Measurements from ENCODE around the gene SPATC1L. TPM values are rescaled to one million over a fixed set of nuclear protein-coding genes. Genes with fewer than 3 reads are reported as not detected.
"Not testable (repeated sequence)": the region's sequence is repeated elsewhere in the genome, so short reads cannot be mapped to it uniquely, and the experiment has no call there.

Gene SPATC1L
- total RNA-seq, 4 donors from 2014 or later = 1.5 to 11.9 (median 3.0) TPM

DNA sequence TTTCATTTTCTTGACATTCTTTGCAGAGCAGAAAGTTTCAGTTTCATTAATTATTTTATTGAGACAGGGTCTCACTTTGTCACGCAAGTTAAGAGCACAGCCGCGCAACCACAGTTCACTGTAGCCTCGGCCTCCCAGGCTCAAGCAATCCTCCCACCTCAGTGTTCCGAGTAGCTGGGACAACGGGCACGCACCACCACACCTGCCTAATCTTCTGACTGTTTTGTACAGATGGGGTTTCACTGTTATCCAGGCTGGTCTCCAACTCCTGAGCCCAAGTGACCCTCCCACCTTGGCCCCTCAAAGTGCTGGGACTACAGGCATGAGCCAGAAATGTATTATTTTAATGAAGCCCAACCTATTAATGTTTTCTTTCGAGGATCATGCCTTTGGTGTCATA, 3.0 kb upstream of the SPATC1L start:
- Histone ChIP-seq H3K27me3 (no peaks in the 10 kb centered on the region), H3K27ac (peak overlapping the region; percentile 89 to 90 (median 90)), H3K36me3 (peaks cover 0 to 7% of the 10 kb centered on the region in 2 donors), H3K9me3 (no peaks in the 10 kb centered on the region), H3K4me1 (peaks cover 34 to 35% of the 10 kb centered on the region in 2 donors), H3K4me3 (no peak overlapping the region)
- intact Hi-C loops (cut with DNase I; ENCODE audit: low total_unique reads) = loop anchor here (5.0 kb wide), 1 partner anchor 135 kb away; the partner anchor contains the start of genes C21orf58 and PCNT
- in situ Hi-C loops (cut with MboI; ENCODE audit: low sequenced_read_pairs in 4 of 4) = no loop called here
- TF ChIP-seq CTCF (IDR thresholded peaks at IDR 0.05 in 4 of 5, conservative IDR thresholded peaks at IDR 0.05 in 1 of 5) (no peak), POLR2A (IDR thresholded peaks at IDR 0.05) (no peak)
- no peak for ATAC-seq
- DNase-seq = no peak

- no peak for ATAC-seq
Measured at GRCh38 chr21:46185716-46186115, 1.5 kb upstream of the SPATC1L start.

GRCh38 chr21:46184625-46185555, 631 bp upstream of the SPATC1L start:
- intact Hi-C loops (cut with DNase I; ENCODE audit: low total_unique reads) = loop anchor here (5.0 kb wide), 1 partner anchor 137 kb away; the partner anchor contains the start of genes C21orf58 and PCNT
- Histone ChIP-seq H3K4me3 (peak overlapping the region; percentile 49 to 66 (median 56)), H3K27ac (peak overlapping the region; percentile 73 to 94 (median 86)), H3K4me1 (peaks cover 23 to 33% of the 10 kb centered on the region in 2 donors), H3K36me3 (no peaks in the 10 kb centered on the region), H3K27me3 (no peaks in the 10 kb centered on the region), H3K9me3 (no peaks in the 10 kb centered on the region)
- TF ChIP-seq CTCF (IDR thresholded peaks at IDR 0.05 in 4 of 5, conservative IDR thresholded peaks at IDR 0.05 in 1 of 5) = no peak
- peak; percentile 10 to 62 for TF ChIP-seq POLR2A (IDR thresholded peaks at IDR 0.05)
- in situ Hi-C loops (cut with MboI; ENCODE audit: low sequenced_read_pairs in 4 of 4) = no loop called here
- ATAC-seq (peak; percentile 27 to 76), DNase-seq (peak; percentile 48 to 87)

More at GRCh38 chr21:46185716-46186115, 1.5 kb upstream of the SPATC1L start:
- TF ChIP-seq CTCF (IDR thresholded peaks at IDR 0.05 in 4 of 5, conservative IDR thresholded peaks at IDR 0.05 in 1 of 5) = no peak
- TF ChIP-seq POLR2A (IDR thresholded peaks at IDR 0.05) = no peak
- in situ Hi-C loops (cut with MboI; ENCODE audit: low sequenced_read_pairs in 4 of 4) (no loop called here), intact Hi-C loops (cut with DNase I; ENCODE audit: low total_unique reads) (loop anchor here (5.0 kb wide), 1 partner anchor 137 kb away; the partner anchor contains the start of genes C21orf58 and PCNT)
- Histone ChIP-seq H3K27me3 (no peaks in the 10 kb centered on the region), H3K27ac (peak overlapping the region in 3 of 4 donors; percentile 84 to 94 (median 87)), H3K4me3 (no peak overlapping the region), H3K36me3 (no peaks in the 10 kb centered on the region), H3K9me3 (no peaks in the 10 kb centered on the region), H3K4me1 (peaks cover 31 to 35% of the 10 kb centered on the region in 2 donors)
- DNase-seq = no peak

- ATAC-seq; H3K27ac ChIP-seq; in situ Hi-C loops (cut with MboI; ENCODE audit: low sequenced_read_pairs in 4 of 4); intact Hi-C loops (cut with DNase I; ENCODE audit: low total_unique reads); H3K9me3 ChIP-seq; H3K36me3 ChIP-seq; DNase-seq; H3K27me3 ChIP-seq: not testable (repeated sequence)
- peaks cover 10 to 18% of the 10 kb centered on the region in 2 donors for H3K4me1 ChIP-seq
- peak overlapping the region in 3 of 4 donors; percentile 61 to 92 (median 66) for H3K4me3 ChIP-seq
Measured at GRCh38 chr21:46183337-46183909, 836 bp downstream of the SPATC1L start.

All from gastrocnemius medialis (tissue), 4 donors.